ENCODE data around the gene ZNF140. TPM values are rescaled to one million over a fixed set of nuclear protein-coding genes. Genes with fewer than 3 reads are reported as not detected.

Gene ZNF140
- polyA plus RNA-seq, 3 donors: 38.8 to 43.0 (median 42.3) TPM

GRCh38 chr12:133129368-133130037 lies 48.8 kb downstream of the ZNF140 start:
- peak in 2 of 3 donors; percentile 7 to 14 for DNase-seq (ENCODE audit: low read depth in 3 of 3, low spot score in 2 of 3)

GRCh38 chr12:133130038-133130807 lies 49.5 kb downstream of the ZNF140 start, which contains the start of the genes ZNF10 and ZNF891:
ZNF10 (plus strand) TSS chr12:133130627; CDS start chr12:133144493, 13,866 bp downstream.
ZNF891 (minus strand) TSS chr12:133130274; CDS start chr12:133121918, 8,356 bp downstream.
- DNase-seq (ENCODE audit: low read depth in 3 of 3, low spot score in 2 of 3): peak; percentile 76 to 87 (median 87)

GRCh38 chr12:133130808-133131128 lies 50.0 kb downstream of the ZNF140 start:
- no peak for DNase-seq (ENCODE audit: low read depth in 3 of 3, low spot score in 2 of 3)

GRCh38 chr12:133135747-133136146 lies 55.0 kb downstream of the ZNF140 start:
- no peak for DNase-seq (ENCODE audit: low read depth in 3 of 3, low spot score in 2 of 3)

GRCh38 chr12:133145981-133146380 lies 65.3 kb downstream of the ZNF140 start:
- DNase-seq (ENCODE audit: low read depth in 3 of 3, low spot score in 2 of 3): no peak

- no peak for DNase-seq (ENCODE audit: low read depth in 3 of 3, low spot score in 2 of 3)
Observed at GRCh38 chr12:133156125-133156690, 75.5 kb downstream of the ZNF140 start.

Other genes with a start within 250 kb of the ZNF140 start
- 10 to 100 TPM; 18.5 to 20.5 (median 18.6) TPM for gene CHFR, start 193.3 kb upstream of the ZNF140 start, polyA plus RNA-seq (ENCODE audit: insufficient read length in 3 of 3)
- 10 to 100 TPM; 23.7 to 25.8 (median 25.3) TPM for gene ZNF605, start 124.6 kb upstream of the ZNF140 start, polyA plus RNA-seq (ENCODE audit: insufficient read length in 3 of 3)
- 10 to 100 TPM; 10.4 to 12.6 (median 11.7) TPM for gene ZNF26, start 94.6 kb upstream of the ZNF140 start, polyA plus RNA-seq (ENCODE audit: insufficient read length in 3 of 3)
- 10 to 100 TPM; 64.3 to 77.4 (median 73.5) TPM for gene ZNF84, start 43.4 kb upstream of the ZNF140 start, polyA plus RNA-seq (ENCODE audit: insufficient read length in 3 of 3)
- 1 to 10 TPM; 2.9 to 3.3 (median 3.2) TPM for gene ZNF891, start 49.4 kb downstream of the ZNF140 start, polyA plus RNA-seq (ENCODE audit: insufficient read length in 3 of 3)
- 10 to 100 TPM; 18.8 to 20.9 (median 19.8) TPM for gene ZNF10, start 49.7 kb downstream of the ZNF140 start, polyA plus RNA-seq (ENCODE audit: insufficient read length in 3 of 3)
- gene ZNF268, start 100.6 kb downstream of the ZNF140 start, polyA plus RNA-seq (ENCODE audit: insufficient read length in 3 of 3): 10 to 100 TPM; 34.2 to 43.9 (median 40.6) TPM
- not detected for gene ANHX, start 155.0 kb downstream of the ZNF140 start, polyA plus RNA-seq (ENCODE audit: insufficient read length in 3 of 3)